ENCODE measurements around the gene ABCD3.

The ABCD3 gene

GRCh38 chr1:94512816-94513215 is 94.6 kb downstream of the ABCD3 start:
- Histone ChIP-seq H3K4me2 (no peak overlapping the region), H3K27ac (no peak overlapping the region)
- no peak for TF ChIP-seq CTCF (conservative IDR thresholded peaks at IDR 0.05; ENCODE audit: low read depth, low read length)

GRCh38 chr1:94514095-94514727 is 96.0 kb downstream of the ABCD3 start:
- H3K9ac ChIP-seq: no peak overlapping the region
- H4K20me1 ChIP-seq (ENCODE audit: insufficient read depth): no peaks in the 10 kb centered on the region
- TF ChIP-seq CTCF (conservative IDR thresholded peaks at IDR 0.05; ENCODE audit: low read depth, low read length): 0 out of 2 replicates have a peak, but pooled peaks have one; percentile 43
- H3K4me2 ChIP-seq: no peak overlapping the region
- no peaks in the 10 kb centered on the region for H3K36me3 ChIP-seq (ENCODE audit: insufficient read depth)
- no peaks in the 10 kb centered on the region for H3K4me1 ChIP-seq (ENCODE audit: low read depth, poor library complexity, severe bottlenecking)
- no peak overlapping the region for H3K4me3 ChIP-seq (IDR thresholded peaks at IDR 0.05; ENCODE audit: insufficient read depth, low read depth, low read length)
- H3K27ac ChIP-seq: no peak overlapping the region
- no peaks in the 10 kb centered on the region for H3K27me3 ChIP-seq (ENCODE audit: insufficient read depth, low read depth)
- no peaks in the 10 kb centered on the region for H3K79me2 ChIP-seq (ENCODE audit: insufficient read depth, low read depth)
- H2AFZ ChIP-seq (ENCODE audit: low read depth): no peak overlapping the region

More at GRCh38 chr1:94512816-94513215, 94.6 kb downstream of the ABCD3 start:
- no peaks in the 10 kb centered on the region for H3K4me1 ChIP-seq (ENCODE audit: low read depth, poor library complexity, severe bottlenecking)
- no peaks in the 10 kb centered on the region for H3K27me3 ChIP-seq (ENCODE audit: insufficient read depth, low read depth)
- H3K4me3 ChIP-seq (IDR thresholded peaks at IDR 0.05; ENCODE audit: insufficient read depth, low read depth, low read length): no peak overlapping the region
- no peak overlapping the region for H2AFZ ChIP-seq (ENCODE audit: low read depth)
- no peaks in the 10 kb centered on the region for H4K20me1 ChIP-seq (ENCODE audit: insufficient read depth)
- H3K9ac ChIP-seq: no peak overlapping the region
- H3K79me2 ChIP-seq (ENCODE audit: insufficient read depth, low read depth): no peaks in the 10 kb centered on the region
- no peaks in the 10 kb centered on the region for H3K36me3 ChIP-seq (ENCODE audit: insufficient read depth)

GRCh38 chr1:94515296-94515947 is 97.2 kb downstream of the ABCD3 start:
- H3K4me2 ChIP-seq: no peak overlapping the region
- no peak overlapping the region for H3K27ac ChIP-seq
- H3K79me2 ChIP-seq (ENCODE audit: insufficient read depth, low read depth): no peaks in the 10 kb centered on the region
- no peak overlapping the region for H3K9ac ChIP-seq
- no peaks in the 10 kb centered on the region for H3K4me1 ChIP-seq (ENCODE audit: low read depth, poor library complexity, severe bottlenecking)
- no peak overlapping the region for H3K4me3 ChIP-seq (IDR thresholded peaks at IDR 0.05; ENCODE audit: insufficient read depth, low read depth, low read length)
- H3K36me3 ChIP-seq (ENCODE audit: insufficient read depth): no peaks in the 10 kb centered on the region
- no peak for TF ChIP-seq CTCF (conservative IDR thresholded peaks at IDR 0.05; ENCODE audit: low read depth, low read length)
- no peaks in the 10 kb centered on the region for H4K20me1 ChIP-seq (ENCODE audit: insufficient read depth)
- H2AFZ ChIP-seq (ENCODE audit: low read depth): no peak overlapping the region
- no peaks in the 10 kb centered on the region for H3K27me3 ChIP-seq (ENCODE audit: insufficient read depth, low read depth)

- no peak overlapping the region for H3K9ac ChIP-seq
These were observed 101.2 kb downstream of the ABCD3 start for GRCh38 chr1:94519351-94519750.

More at GRCh38 chr1:94519351-94519750, 101.2 kb downstream of the ABCD3 start:
- no peak for TF ChIP-seq CTCF (conservative IDR thresholded peaks at IDR 0.05; ENCODE audit: low read depth, low read length)
- Histone ChIP-seq H3K36me3 (ENCODE audit: insufficient read depth) (no peaks in the 10 kb centered on the region), H3K4me3 (IDR thresholded peaks at IDR 0.05; ENCODE audit: insufficient read depth, low read depth, low read length) (no peak overlapping the region), H3K4me1 (ENCODE audit: low read depth, poor library complexity, severe bottlenecking) (no peaks in the 10 kb centered on the region), H4K20me1 (ENCODE audit: insufficient read depth) (no peaks in the 10 kb centered on the region), H3K4me2 (no peak overlapping the region), H2AFZ (ENCODE audit: low read depth) (no peak overlapping the region), H3K27me3 (ENCODE audit: insufficient read depth, low read depth) (no peaks in the 10 kb centered on the region), H3K27ac (no peak overlapping the region), H3K79me2 (ENCODE audit: insufficient read depth, low read depth) (no peaks in the 10 kb centered on the region)

Data from KMS-11 (cell line).